Body of pancreas (tissue), 4 donors: ENCODE data around the gene PNMA8B. TPM values are rescaled to one million over a fixed set of nuclear protein-coding genes. Genes with fewer than 3 reads are reported as not detected.

Experiments
- ATAC-seq: fragments of 150-250 bp; one replicate; pipeline ENCODE4 v1.9.1; 2016
- DNase-seq, 4 donors: peaks; one replicate each; pipeline ENCODE4 v3.0.0-alpha.2; 2019
- H3K27ac ChIP-seq, 4 donors: fragments of 200-600 bp; sonication (generic); 1 replicate in 3 of 4; 2 replicates in 1 of 4; pipeline versions ENCODE4 v1.5.1 to v1.6.1; 2016 to 2019; ENCODE audit warnings: mild to moderate bottlenecking in 1 of 4, mixed read lengths in 1 of 4, moderate library complexity in 1 of 4
- H3K27me3 ChIP-seq, 2 donors: fragments of 200-600 bp; sonication (generic); one replicate each; pipeline ENCODE4 v1.6.0; 2016; ENCODE audit warnings: mild to moderate bottlenecking in 1 of 2
- H3K36me3 ChIP-seq, 2 donors: fragments of 200-600 bp; sonication (generic); replicated peaks in 1 of 2; 2 replicates each; pipeline ENCODE4 v1.5.1; 2016; ENCODE audit warnings: low read depth in 2 of 2; ENCODE audit not compliant: insufficient read depth in 1 of 2
- H3K4me1 ChIP-seq: fragments of 200-600 bp; sonication (generic); one replicate; pipeline ENCODE4 v1.6.0; 2016
- H3K4me3 ChIP-seq, 2 donors: fragments of 200-600 bp; sonication (generic); 1 replicate in 1 of 2; 2 replicates in 1 of 2; pipeline ENCODE4 v1.5.1; 2016 to 2019
- H3K9me3 ChIP-seq, 3 donors: fragments of 200-600 bp; sonication (generic); 1 replicate in 2 of 3; 2 replicates in 1 of 3; pipeline ENCODE4 v1.5.1; 2016
- CTCF ChIP-seq, 7 experiments: fragments of 450-650 bp in 4 of 7; fragments of 200-600 bp in 3 of 7; sonication (generic) in 3 of 7; IDR thresholded peaks; one replicate each; pipeline ENCODE4 v1.5.1; 2016 to 2019; ENCODE audit warnings: antibody characterized with exemption in 7 of 7
- POLR2A ChIP-seq, 3 donors: fragments of 450-650 bp; IDR thresholded peaks; one replicate each; pipeline ENCODE4 v1.6.1; 2016; ENCODE audit warnings: antibody characterized with exemption in 3 of 3, mild to moderate bottlenecking in 2 of 3
- WGBS, 2 donors: methylation state at CpG; one replicate each; pipeline ENCODE4 v1.1.5; 2017; 5-methylcytosine and 5-hydroxymethylcytosine counted together
- intact Hi-C: fragments of 100-400 bp; cut with DNase I; formaldehyde crosslinking; loops from one replicate; pipeline ENCODE4 v1.15.1; 2023
- total RNA-seq, 2 donors: library from RNA; depleted of rRNA; stranded (reverse); fragments of >200 nt; gene quantifications; one replicate each; pipeline ENCODE4 v1.1.0, GENCODE V29; 2016

The PNMA8B gene
- total RNA-seq, 2 donors from 2014 or later = 2.1 to 2.6 TPM

- Histone ChIP-seq H3K4me1 (peaks cover 14% of the 10 kb centered on the region), H3K27me3 (no peaks in the 10 kb centered on the region), H3K9me3 (no peaks in the 10 kb centered on the region), H3K4me3 (no peak overlapping the region), H3K27ac (no peak overlapping the region), H3K36me3 (no peaks in the 10 kb centered on the region)
- DNase-seq (no peak), ATAC-seq (no peak)
- TF ChIP-seq POLR2A (IDR thresholded peaks at IDR 0.05) = no peak
- no peak for TF ChIP-seq CTCF (IDR thresholded peaks at IDR 0.05)
- WGBS, 2 donors = 68% methylated on average over 15 of the region's 15 CpGs
- intact Hi-C loops = no loop called here
Measured at GRCh38 chr19:46466536-46467196, 29.0 kb downstream of the PNMA8B start.

GRCh38 chr19:46463516-46463915, 32.2 kb downstream of the PNMA8B start:
- DNase-seq (no peak), ATAC-seq (no peak)
- H3K27ac ChIP-seq = no peak overlapping the region
- H3K4me1 ChIP-seq = no peaks in the 10 kb centered on the region
- no peaks in the 10 kb centered on the region for H3K27me3 ChIP-seq
- no peak for TF ChIP-seq POLR2A (IDR thresholded peaks at IDR 0.05)
- no peak for TF ChIP-seq CTCF (IDR thresholded peaks at IDR 0.05)
- WGBS, 2 donors = 83 to 86% methylated on average over 7 of the region's 7 CpGs
- no peaks in the 10 kb centered on the region for H3K9me3 ChIP-seq
- H3K4me3 ChIP-seq = no peak overlapping the region
- H3K36me3 ChIP-seq = no peaks in the 10 kb centered on the region
- intact Hi-C loops = no loop called here

GRCh38 chr19:46461537-46461936, 34.1 kb downstream of the PNMA8B start:
- Histone ChIP-seq H3K36me3 (no peaks in the 10 kb centered on the region), H3K27ac (no peak overlapping the region), H3K9me3 (no peaks in the 10 kb centered on the region), H3K27me3 (no peaks in the 10 kb centered on the region), H3K4me1 (no peaks in the 10 kb centered on the region), H3K4me3 (no peak overlapping the region)
- intact Hi-C loops = no loop called here
- TF ChIP-seq CTCF (IDR thresholded peaks at IDR 0.05) (no peak), POLR2A (IDR thresholded peaks at IDR 0.05) (no peak)
- DNase-seq (no peak), ATAC-seq (no peak)
- WGBS, 2 donors = 94 to 100% methylated on average over 2 of the region's 2 CpGs

- H3K27ac ChIP-seq = no peak overlapping the region
- H3K27me3 ChIP-seq = no peaks in the 10 kb centered on the region
- H3K36me3 ChIP-seq = no peaks in the 10 kb centered on the region
- H3K4me1 ChIP-seq = no peaks in the 10 kb centered on the region
- H3K9me3 ChIP-seq = no peaks in the 10 kb centered on the region
- TF ChIP-seq CTCF (IDR thresholded peaks at IDR 0.05) (no peak), POLR2A (IDR thresholded peaks at IDR 0.05) (no peak)
- 92 to 100% methylated on average over 1 of the region's 1 CpG for WGBS, 2 donors
- ATAC-seq (no peak), DNase-seq (no peak)
- intact Hi-C loops = no loop called here
- H3K4me3 ChIP-seq = no peak overlapping the region
Measured at GRCh38 chr19:46460981-46461380, 34.7 kb downstream of the PNMA8B start.

- WGBS, 2 donors = 86 to 92% methylated on average over 2 of the region's 2 CpGs
Measured at GRCh38 chr19:46460055-46460454, 35.6 kb downstream of the PNMA8B start.

More at GRCh38 chr19:46460055-46460454, 35.6 kb downstream of the PNMA8B start:
- DNase-seq = no peak
- Histone ChIP-seq H3K4me3 (no peak overlapping the region), H3K27me3 (no peaks in the 10 kb centered on the region), H3K27ac (no peak overlapping the region), H3K4me1 (no peaks in the 10 kb centered on the region), H3K9me3 (no peaks in the 10 kb centered on the region), H3K36me3 (no peaks in the 10 kb centered on the region)
- TF ChIP-seq POLR2A (IDR thresholded peaks at IDR 0.05) (no peak), CTCF (IDR thresholded peaks at IDR 0.05) (no peak)
- ATAC-seq = no peak
- intact Hi-C loops = no loop called here
